ENCODE measurements around the gene TTC39C. TPM values are rescaled to one million over a fixed set of nuclear protein-coding genes. Genes with fewer than 3 reads are reported as not detected.
A peak's percentile ranks its signal among the peaks of the same experiment; 100 is the strongest.

Gene TTC39C
- total and polyA plus RNA-seq, 2 experiments from 2014 or later: 69.4 to 136 TPM

- ATAC-seq: peak; percentile 98
- H3K4me3 ChIP-seq: no peak overlapping the region
- H3K79me2 ChIP-seq (replicated peaks; ENCODE audit: insufficient read depth): peaks cover 5% of the 10 kb centered on the region
- H3K4me1 ChIP-seq (ENCODE audit: insufficient read depth): 0 out of 2 replicates have a peak, but pooled peaks cover 7% of the 10 kb centered on the region
- no peak overlapping the region; the same call in 1 of the 2 replicates for H3K27ac Mint-ChIP-seq
- no peaks in the 10 kb centered on the region for H3K9me2 ChIP-seq (ENCODE audit: insufficient read depth)
- no peak for TF ChIP-seq EZH2phosphoT487 (IDR thresholded peaks at IDR 0.05; ENCODE audit: unreplicated experiment)
- peak; percentile 32 to 60; a peak in 3 of 4 replicates for TF ChIP-seq CTCF (conservative IDR thresholded peaks at IDR 0.05; ENCODE audit: low read depth in 2 of 2)
- H3K27ac ChIP-seq (ENCODE audit: low read depth): peak overlapping the region; percentile 65; the same call in 1 of the 2 replicates
- no peak overlapping the region for H2AFZ ChIP-seq
- H3K4me1 Mint-ChIP-seq: peaks cover 11% of the 10 kb centered on the region
- peaks cover 13% of the 10 kb centered on the region; the same call in 1 of the 2 replicates for H3K36me3 ChIP-seq (ENCODE audit: insufficient read depth)
- H3K36me3 Mint-ChIP-seq (ENCODE audit: low read depth): peaks cover 24% of the 10 kb centered on the region
- H3K27me3 ChIP-seq (ENCODE audit: insufficient read depth): no peaks in the 10 kb centered on the region
- H3K4me2 ChIP-seq: no peak overlapping the region
- peaks cover 4% of the 10 kb centered on the region; the same call in 1 of the 3 replicates for H3K9me3 Mint-ChIP-seq
- peak; percentile 74 for DNase-seq (ENCODE audit: low spot score)
- no peaks in the 10 kb centered on the region for H3K27me3 Mint-ChIP-seq (ENCODE audit: insufficient read depth, low read depth, poor library complexity)
- 0 out of 2 replicates have a peak, but pooled peaks cover 4% of the 10 kb centered on the region for H3F3A ChIP-seq (replicated peaks; ENCODE audit: low read depth)
- 0 out of 2 replicates have a peak, but pooled peaks cover 5% of the 10 kb centered on the region for H4K20me1 ChIP-seq (replicated peaks; ENCODE audit: insufficient read depth)
- H3K4me3 Mint-ChIP-seq: no peak overlapping the region
Observed at GRCh38 chr18:24075767-24076597, 61.4 kb downstream of the TTC39C start.

- Mint-ChIP-seq H3K27ac (no peak overlapping the region), H3K4me3 (no peak overlapping the region)
- ATAC-seq: peak; percentile 39
- TF ChIP-seq ZNF462 (CRISPR knock-in tag; IDR thresholded peaks at IDR 0.05) (no peak), EZH2phosphoT487 (IDR thresholded peaks at IDR 0.05; ENCODE audit: unreplicated experiment) (no peak), ZNF331 (CRISPR knock-in tag; IDR thresholded peaks at IDR 0.05; ENCODE audit: low read depth) (no peak), STAT1 (IDR thresholded peaks at IDR 0.05; ENCODE audit: unreplicated experiment) (no peak), REST (IDR thresholded peaks at IDR 0.05; ENCODE audit: unreplicated experiment) (no peak)
Observed at GRCh38 chr18:24076950-24077349, 62.4 kb downstream of the TTC39C start.

More at GRCh38 chr18:24076950-24077349, 62.4 kb downstream of the TTC39C start:
- Histone ChIP-seq H3F3A (replicated peaks; ENCODE audit: low read depth) (0 out of 2 replicates have a peak, but pooled peaks cover 4% of the 10 kb centered on the region), H3K27me3 (ENCODE audit: insufficient read depth) (no peaks in the 10 kb centered on the region), H3K36me3 (ENCODE audit: insufficient read depth) (peaks cover 17% of the 10 kb centered on the region; the same call in 1 of the 2 replicates), H3K27ac (ENCODE audit: low read depth) (no peak overlapping the region), H3K79me2 (replicated peaks; ENCODE audit: insufficient read depth) (peaks cover 3% of the 10 kb centered on the region), H3K4me3 (no peak overlapping the region), H3K4me2 (no peak overlapping the region), H3K4me1 (ENCODE audit: insufficient read depth) (0 out of 2 replicates have a peak, but pooled peaks cover 7% of the 10 kb centered on the region), H3K9me2 (ENCODE audit: insufficient read depth) (no peaks in the 10 kb centered on the region), H4K20me1 (replicated peaks; ENCODE audit: insufficient read depth) (0 out of 2 replicates have a peak, but pooled peaks cover 5% of the 10 kb centered on the region), H2AFZ (no peak overlapping the region)
- Mint-ChIP-seq H3K4me1 (peaks cover 11% of the 10 kb centered on the region), H3K27me3 (ENCODE audit: insufficient read depth, low read depth, poor library complexity) (no peaks in the 10 kb centered on the region), H3K9me3 (peaks cover 4% of the 10 kb centered on the region; the same call in 1 of the 3 replicates), H3K36me3 (ENCODE audit: low read depth) (peaks cover 24% of the 10 kb centered on the region)
- DNase-seq (ENCODE audit: low spot score): no peak

Data from GM23338 (cell line).